GM19438 (cell line): Measurements from ENCODE around the gene SPSB4.

ENCODE experiments used
- ATAC-seq: cut with Tn5 transposase; IDR thresholded peaks from one replicate; pipeline ENCODE4 v1.9.1; 2021; ENCODE audit warnings: low read depth; ENCODE audit not compliant: unreplicated experiment

Gene SPSB4

DNA sequence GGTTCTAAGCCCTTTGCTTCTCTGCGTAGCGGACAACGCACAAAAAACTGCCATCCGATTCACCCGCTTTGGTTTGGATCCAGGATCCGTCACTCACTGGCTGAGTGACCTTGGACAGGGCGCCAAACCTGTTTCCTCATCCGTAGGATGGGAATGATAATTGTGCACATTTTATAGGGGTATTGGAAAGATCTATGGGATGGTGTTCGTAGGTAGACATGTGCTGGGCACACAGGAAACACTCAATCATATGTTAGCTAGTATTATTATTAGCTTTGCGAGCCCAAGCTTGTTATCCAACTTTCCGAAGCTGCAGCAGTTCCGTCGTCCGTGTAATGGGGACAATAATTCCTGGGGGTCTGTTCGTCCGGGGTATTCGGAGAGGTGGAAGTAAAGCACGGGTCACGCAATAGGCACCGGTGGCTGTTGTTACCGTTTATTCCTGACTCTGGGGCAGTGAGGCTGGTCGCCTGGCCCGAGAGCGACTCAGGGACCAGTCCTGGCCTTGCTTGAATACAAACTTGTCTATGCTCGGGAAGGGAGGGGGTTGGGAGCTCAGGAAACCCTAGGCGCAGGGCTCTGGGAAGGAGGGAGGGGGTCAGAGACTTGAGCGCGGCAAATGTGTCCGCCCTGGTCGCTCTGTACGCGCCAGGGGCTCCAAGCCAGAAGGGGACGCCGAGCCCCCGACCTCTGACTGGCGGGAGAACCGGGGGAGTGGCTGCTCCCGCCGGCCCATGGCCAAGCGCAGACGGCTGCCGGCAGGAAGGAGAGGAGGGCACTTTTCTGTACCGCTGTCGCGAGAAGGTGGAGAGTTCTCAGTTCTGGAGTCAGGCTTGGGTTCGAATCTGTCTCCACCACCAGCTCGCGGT is 1.3 kb downstream of the SPSB4 start:
- no peak for ATAC-seq

DNA sequence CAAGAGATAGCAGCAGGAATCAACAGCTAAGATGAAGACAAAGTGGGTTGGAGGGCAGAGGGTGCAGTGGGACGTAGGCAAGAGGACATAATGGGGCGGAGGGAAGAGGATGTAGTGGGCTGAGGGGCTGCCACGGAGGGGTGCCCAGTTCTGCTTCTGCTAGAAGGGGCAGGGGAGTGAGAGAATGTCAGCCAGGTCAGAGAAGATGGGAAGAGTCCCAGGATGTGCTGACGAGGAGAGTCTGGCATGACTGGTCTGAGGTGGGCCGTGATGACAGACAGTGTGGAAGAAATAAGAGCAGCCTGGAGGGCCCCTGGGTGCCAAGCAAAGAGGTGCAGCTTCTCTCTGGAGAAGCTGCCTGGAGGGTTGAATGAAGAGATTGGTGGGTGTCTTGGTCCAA is 4.0 kb downstream of the SPSB4 start:
- no peak for ATAC-seq

DNA sequence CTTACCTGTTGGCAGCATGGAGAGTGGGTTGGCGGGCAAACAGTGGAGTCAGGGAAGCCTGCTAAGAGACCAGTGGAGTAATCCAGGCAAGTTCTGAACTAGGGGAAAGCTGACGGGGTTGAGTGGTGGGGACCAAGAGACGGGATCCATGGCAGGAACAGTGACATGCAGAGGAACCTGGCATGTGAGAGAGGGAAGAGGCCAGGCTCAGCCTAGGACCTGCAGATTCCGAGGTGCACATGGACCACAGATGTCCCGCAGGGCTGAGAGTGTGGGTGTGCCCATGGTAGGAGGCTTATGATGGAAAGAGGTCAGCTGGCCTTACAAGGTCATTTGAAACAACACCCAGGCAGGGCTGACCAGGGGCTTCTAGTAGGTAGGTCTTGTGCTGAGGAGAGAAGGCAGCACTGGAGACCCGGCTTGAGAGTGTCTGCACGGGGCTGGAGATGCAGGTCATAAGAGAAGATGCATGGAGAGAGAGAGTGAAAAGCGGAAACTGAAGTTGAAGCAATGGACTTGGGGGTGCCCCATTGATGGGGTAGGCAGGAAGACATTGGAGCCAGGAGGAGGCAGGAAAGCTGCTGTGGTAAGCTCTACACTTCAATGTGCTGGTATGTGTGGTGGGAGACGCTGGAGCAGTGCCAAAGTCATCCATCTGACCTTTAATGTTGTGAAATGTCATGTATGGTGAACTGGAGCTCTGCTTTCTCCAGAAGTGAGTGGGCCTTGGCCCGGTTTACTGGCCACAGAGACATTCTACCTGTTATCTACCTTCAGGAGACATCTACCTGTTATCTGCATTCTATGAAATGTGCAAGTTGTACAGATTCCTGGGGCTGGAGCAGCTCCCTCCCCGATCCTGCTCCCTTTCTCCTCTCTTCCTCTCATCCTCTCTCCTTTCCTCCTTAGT is 4.6 kb downstream of the SPSB4 start:
- no peak for ATAC-seq

DNA sequence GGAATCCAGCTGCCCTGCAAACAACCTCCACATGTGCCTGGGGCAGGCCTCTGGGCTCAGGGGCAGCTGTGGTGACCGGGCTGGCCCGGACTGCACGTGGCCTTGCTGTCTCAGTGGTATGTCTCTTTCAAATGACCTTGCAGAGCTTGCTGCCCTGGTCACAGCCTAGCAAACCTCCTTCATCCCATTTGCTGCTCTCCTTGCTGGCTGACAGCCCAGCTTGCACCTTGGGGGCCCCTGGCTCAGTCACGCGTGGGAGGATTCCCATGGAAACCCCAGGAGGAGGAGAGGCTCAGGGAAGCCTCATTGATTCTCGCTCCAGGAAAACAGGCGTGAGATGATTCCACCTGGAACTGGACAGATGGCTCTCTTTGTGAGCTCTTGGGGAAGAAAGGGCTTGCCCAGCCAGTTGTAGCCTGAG is 5.6 kb downstream of the SPSB4 start:
- ATAC-seq: no peak

DNA sequence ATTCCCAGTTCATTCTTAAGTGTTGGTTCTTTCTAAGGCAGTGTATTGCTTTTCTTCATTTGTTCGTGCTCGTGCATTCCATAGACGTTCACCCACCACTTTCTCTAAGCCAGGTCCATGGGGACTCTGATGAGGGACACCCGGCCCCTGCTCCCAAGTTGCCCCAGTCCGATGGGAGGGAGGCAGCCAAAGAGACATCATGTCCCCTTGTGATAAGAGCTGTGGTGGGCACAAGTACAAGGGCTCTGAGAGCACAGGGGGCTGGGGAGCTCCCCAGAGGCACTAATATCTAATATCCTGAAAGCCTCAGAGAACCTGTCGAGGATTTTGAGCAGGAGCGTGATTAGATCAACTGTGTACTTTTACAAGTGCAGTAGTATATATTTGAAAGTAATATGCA is 6.3 kb downstream of the SPSB4 start:
- ATAC-seq: no peak

DNA sequence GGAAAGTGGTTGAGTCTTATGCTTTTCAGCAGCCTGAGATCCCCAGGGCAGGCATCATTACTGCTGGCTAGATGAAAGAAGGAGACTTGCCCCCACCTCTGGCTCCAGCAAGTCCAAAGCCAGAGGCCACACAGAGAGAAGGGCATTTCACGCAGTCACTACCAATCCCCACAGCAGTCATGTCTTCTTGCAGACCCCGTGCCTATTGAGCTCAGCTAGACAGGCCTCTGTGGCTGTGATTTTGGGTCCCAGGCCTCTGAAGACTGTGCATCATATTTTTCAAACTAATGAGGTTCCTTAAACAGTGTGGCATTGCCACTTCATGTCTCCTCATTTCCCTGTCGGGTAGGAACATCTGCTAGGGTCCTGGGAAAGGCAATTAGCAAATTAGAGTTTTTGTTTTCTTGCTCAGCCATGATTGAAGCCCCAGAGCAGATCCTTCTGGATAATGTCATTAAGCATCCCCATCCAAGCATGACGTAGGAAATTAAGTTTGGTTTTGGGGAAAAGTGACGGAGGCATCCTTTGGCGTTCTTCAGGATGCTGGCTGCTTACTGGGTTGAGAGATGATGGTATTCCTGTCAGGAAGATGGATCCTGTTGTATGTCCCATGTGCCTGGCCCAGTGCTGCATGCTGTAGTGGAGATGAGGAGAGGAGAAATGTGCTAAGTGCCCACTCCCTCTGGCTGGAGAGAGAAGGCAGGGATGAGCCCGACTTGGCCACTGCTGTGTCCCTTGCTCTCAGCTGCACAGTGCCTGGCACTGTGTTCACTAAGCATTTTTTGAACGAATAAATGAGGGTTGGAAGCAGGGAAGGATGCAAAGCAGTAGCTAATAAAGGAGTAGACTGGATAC is 7.0 kb downstream of the SPSB4 start:
- ATAC-seq: no peak

DNA sequence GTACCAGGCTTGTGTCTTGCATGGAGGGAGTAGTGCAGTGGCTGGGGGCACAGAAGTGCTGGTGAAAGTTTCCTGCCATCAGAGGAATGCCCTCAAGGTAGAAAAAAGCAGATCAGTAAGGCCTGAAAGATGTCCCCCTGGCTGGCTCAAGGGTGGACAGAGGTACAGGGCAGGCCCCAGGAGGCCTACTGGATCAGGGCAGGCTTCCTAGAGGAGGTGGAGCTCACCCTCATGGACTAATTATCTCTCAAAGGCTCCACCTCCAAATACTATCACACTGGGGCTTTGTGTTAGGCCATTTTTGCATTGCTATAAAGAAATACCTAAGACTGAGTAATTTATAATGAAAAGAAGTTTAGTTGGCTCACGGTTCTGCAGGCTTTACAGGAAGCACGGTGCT is 7.8 kb downstream of the SPSB4 start:
- ATAC-seq: no peak

DNA sequence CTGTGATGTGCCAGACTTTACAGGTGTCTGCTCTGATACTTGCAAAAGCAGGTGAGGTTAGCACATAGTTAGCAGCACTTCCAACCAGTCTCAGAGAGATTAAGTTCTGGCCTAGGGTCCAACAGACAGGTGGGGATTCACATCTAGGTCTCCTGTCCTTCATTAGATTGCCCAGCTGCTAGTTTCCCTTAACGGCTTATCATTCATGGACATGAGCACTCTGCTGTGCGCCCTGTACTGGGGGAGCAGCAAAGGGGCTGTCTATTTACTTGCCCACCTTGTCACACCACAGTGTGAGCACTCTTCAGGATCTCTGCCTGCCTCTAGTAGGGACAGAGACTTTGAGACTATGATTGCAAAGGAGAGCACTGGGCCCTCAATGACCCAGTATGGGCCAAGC is 8.7 kb downstream of the SPSB4 start:
- ATAC-seq: no peak

DNA sequence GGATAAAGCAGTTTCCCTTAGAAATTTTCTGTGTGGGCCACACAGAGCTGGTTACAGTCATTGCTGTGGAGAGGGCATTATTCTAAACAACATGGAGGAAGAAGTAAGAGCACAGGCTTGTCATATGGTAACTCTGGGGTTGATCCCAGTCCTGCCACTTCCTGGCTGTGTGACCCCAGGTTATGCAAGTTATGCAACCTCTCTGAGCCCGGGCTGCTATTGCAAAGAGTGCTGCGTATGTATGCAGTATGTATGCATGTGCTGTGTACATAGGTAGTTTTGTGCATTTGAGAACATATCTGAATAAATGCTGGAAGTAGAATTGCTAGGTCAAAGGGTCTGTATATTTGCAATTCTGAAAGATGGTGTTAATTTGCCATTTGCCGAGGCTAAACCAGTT is 9.2 kb downstream of the SPSB4 start:
- no peak for ATAC-seq

DNA sequence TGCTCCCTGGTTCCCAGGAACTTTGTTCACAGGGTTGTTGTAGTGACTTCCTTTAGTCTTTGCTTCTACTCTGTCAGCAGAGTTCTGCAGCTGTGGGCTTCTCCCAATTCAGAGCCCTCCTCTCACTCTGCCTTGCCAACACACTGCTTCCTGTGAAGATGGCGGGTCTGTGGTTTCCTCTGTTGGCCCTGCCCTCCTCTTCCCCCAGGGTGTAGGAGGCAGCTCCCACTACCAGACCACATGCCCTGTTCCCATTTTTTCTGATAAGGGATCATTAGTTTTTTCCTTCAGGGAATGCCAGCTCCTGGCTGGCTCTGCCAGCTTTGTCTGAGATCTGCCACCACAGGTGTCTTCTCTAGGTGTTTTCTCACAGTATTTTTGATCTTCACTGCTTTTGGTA is 12.7 kb downstream of the SPSB4 start:
- ATAC-seq: no peak

DNA sequence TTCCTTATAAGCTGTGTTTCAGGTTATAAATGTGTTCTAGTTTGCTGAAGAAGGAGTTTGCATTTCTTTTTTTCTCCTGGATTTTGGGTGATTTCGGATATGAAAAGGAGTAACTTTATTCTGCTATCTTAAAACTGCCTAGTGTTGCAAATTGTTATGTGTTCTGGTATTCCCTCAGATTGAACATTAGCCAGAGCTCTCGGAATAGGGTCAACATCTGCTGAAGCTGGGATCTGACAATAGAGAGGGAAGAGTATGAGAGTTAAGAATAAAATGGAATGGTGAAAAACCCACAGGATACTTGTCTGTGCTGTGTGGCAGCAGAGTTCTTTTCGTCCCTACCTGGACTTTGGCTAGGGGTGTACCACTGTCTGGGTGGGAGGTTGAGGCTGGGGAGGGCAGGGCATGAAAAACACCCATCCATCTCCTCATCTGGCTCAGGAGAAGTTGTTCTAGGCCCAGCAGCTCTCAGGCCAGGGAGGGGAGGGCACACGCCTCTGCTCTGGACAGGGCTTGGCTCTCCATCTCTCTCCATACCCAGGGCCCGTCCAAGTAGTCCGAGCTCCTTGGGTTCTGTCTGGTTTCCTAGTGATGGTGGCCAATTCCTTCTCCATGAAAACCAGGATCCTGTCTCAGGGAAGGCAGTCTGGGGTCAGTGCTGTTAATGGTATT is 13.2 kb downstream of the SPSB4 start:
- no peak for ATAC-seq

DNA sequence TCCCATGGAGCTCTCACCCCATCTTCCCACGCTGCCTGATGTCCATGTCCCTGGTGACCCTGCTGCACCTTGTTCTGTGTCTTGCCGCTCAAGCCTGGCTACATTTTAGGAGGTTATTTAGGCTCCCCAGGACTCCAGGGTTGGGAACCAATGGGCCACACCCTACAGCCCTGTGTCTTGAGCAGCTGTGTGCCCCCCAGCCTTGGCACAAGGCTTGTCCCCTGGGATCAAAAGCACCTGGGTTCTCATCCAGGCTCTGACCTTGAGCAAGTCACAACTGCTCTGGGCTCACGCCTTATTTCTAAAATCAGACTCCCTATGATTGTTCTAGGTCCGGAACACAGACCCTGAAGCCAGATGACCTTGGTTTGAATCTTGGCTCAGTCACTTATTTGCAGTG is 14.1 kb downstream of the SPSB4 start:
- ATAC-seq: no peak

DNA sequence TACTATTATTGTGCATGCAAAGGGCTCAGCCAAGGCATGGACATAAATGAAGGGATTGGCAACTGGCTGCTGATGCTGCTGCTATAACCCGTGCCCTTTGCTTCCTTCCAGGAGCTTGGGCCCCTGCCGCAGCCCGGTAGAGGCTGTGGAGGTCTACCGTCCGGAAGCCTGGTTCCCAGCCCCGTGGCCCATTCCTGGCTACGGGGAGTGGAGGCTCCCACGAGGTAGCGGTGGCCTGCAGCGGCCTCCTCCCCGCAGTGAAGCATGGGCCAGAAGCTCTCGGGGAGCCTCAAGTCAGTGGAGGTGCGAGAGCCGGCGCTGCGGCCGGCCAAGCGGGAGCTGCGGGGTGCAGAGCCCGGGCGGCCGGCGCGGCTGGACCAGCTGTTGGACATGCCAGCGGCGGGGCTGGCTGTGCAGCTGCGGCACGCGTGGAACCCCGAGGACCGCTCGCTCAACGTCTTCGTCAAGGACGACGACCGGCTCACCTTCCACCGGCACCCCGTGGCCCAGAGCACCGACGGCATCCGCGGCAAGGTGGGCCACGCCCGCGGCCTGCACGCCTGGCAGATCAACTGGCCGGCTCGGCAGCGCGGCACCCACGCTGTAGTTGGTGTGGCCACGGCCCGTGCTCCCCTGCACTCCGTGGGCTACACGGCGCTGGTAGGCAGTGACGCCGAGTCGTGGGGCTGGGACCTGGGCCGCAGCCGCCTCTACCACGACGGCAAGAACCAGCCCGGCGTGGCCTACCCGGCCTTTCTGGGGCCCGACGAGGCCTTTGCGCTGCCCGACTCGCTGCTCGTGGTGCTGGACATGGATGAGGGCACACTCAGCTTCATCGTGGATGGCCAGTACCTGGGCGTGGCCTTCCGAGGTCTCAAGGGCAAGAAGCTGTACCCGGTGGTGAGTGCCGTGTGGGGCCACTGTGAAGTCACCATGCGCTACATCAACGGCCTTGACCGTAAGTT is 15.0 kb downstream of the SPSB4 start:
- no peak for ATAC-seq

DNA sequence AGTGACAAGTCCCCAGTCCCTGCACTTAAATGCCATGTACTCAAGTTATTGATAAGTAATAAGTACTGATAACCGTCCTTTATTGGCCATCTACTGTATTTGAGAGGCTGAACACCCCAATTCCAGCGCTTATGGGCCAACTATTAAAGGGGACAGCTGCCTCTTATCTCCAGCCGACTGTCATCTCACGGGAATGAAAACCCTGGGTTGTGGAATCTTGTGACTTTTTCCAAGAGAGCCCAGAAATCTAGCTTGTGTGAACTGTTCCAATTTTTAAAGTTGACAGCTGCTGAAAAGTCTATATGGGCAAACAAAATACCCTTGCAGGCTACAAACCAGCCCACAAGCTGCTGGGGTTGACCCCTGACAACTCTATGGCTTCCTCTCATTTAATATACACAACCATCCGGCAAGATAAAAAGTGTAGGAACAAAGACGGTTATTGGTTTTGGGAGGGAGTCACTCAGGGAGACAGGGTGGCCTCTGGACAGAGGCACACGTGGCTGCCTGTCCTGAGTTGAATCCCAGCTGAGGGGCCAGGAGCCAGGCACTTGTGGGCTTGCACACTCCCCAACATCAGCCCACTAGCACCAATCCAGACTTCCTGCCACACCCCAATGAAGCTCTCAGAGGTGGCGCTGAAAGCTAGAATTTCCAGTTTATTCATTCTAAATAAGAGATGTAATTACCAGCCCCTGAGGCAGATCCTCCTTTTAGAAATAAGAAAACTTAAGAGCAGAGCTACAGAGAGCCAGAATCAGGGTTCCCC is 16.2 kb downstream of the SPSB4 start:
- ATAC-seq: no peak

DNA sequence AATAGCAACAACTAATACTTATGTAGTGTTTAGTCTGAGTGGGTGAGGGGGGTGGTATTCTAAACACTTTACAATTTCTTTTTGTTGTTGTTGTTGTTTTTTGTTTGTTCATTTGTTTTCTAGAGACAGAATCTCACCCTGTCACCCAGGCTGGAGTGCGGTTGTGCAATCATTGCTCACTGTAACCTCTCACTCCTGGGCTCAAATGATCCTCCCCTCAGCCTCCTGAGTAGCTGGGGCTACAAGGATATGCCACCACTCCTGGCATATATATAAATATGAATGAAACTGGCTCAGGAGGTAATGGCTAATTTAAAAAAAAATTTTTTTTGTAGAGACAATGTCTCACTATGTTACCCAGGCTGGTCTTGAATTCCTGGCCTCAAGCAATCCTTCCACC is 19.1 kb downstream of the SPSB4 start:
- ATAC-seq: no peak

DNA sequence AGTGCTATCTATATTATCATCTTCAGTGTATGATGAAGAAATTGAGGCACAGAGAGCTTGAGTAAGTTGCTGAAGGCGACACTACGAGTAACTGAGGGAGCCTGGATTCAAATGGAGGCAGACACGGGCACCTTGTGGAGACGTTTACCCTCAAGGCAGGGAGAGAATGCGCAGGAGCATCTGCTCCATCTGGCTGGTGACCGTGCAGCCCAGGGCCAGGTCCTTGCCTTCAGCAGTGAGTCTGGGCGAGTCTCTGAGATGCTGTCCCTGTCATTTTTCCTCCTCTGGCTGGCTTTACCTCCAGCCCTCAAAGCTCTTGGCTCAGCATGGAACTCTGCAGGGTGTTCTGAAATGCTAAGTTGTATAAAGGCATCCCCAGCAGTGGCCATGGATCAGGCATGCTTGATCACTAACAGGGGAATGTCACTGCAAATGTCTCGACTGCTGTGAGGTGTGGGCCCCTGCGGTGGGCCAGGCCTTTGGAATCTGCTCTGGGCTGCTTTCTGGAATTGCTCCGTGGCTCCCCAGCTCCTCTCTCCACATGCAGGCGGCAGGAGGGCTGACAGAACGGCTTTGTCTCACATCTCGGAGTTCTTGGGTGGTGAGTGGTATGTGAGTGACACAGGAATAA is 19.7 kb downstream of the SPSB4 start:
- ATAC-seq: no peak

DNA sequence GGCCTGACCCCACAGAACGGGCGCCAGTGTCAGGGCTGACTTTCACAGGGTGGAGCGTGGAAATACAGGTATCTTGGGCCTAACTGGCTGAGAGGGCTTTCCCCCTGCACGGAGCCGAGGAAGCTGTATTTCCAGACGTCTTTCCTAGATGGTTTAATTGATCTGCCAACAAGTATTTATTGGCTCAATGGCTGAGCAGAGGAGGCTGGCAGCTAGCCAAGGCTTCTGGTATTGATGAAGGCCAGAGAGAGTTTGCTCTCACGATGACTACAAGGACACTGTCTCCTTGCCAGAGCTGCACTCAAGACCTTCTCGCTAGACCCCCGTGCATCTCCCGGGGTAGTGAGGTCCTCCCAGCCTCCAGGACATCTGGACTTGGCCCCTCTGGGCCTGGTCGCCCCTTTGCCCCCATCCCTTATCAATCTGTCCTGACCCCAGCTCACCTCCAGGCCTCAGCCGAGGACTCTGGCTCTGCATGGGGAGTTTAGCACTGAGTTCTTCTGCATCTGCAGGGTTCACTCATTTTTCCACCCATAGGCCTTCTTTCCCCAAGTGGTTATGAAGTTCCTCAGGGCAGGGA is 20.6 kb downstream of the SPSB4 start:
- no peak for ATAC-seq

DNA sequence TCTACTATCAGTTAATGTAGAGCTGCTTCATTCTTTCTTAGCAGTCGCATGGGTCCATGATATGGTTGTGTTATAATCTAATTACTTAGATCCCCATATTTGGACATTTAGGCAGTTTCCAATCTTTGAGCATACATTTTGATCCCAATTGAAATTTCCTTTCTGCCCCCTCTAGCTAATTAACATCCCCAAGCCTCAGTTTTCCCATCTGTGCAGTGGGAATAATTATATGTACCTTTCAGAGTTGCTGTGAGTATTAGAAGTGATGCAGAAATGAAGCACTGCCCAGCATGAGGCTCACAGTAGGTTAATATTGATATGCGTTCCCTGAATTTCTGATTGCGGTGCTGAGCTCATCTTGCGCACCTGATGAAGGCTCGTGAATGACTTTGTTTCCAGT is 21.8 kb downstream of the SPSB4 start:
- ATAC-seq: no peak
